HepG2 (cell line): ENCODE measurements around the gene XXYLT1. TPM values are rescaled to one million over a fixed set of nuclear protein-coding genes. Genes with fewer than 3 reads are reported as not detected.

Experiments
- ATAC-seq: fragments of 200-7000 bp; cut with Tn5 transposase; 3 replicates; pipeline ENCODE4 v1.9.1; 2020; ENCODE audit warnings: mild to moderate bottlenecking, moderate library complexity
- BruUV-seq: library from RNA; stranded (reverse); fragments of 400-500 nt; replicated peaks from 2 replicates; lab custom pipeline; 2021; lab: Mats Ljungman, UMichigan
- CTCF ChIA-PET: fragments of 300-600 bp; formaldehyde crosslinking; extraction: SDS; loops from one replicate; lab custom pipeline; 2021; ENCODE audit warnings: low total read pairs, inconsistent platforms, low intra/inter-chr PET ratio; lab: Yijun Ruan, JAX
- POLR2A ChIA-PET: fragments of 350-600 bp; sonication (Branson Sonifier 250); formaldehyde crosslinking; loops from one replicate; lab custom pipeline; 2020; ENCODE audit warnings: antibody characterized with exemption, inconsistent platforms; lab: Yijun Ruan, JAX
- DNase-seq: peaks from one replicate; pipeline ENCODE4 v3.0.0-alpha.2; 2015; ENCODE audit warnings: low spot score
- FAIRE-seq: peaks from 3 replicates; lab custom pipeline; 2011; peaks lifted over from hg19 to GRCh38; lab: Jason Lieb, UNC
- H2AFZ ChIP-seq: one replicate; pipeline ENCODE4 v1.6.1; 2011; ENCODE audit warnings: low read length, inconsistent platforms
- H3K27ac ChIP-seq: fragments of 300-600 bp; 3 replicates; pipeline ENCODE4 v1.8.0; 2011; ENCODE audit warnings: mixed run types, mild to moderate bottlenecking, mixed read lengths, low read length, inconsistent platforms; ENCODE audit not compliant: insufficient read depth; ENCODE audit errors: extremely low read length
- H3K27me3 ChIP-seq, 2 experiments: fragments of 200-600 bp in 1 of 2; 2 replicates in 1 of 2; 3 replicates in 1 of 2; pipeline versions ENCODE4 v1.6.0 to v1.8.0; 2011; ENCODE audit warnings: low read length in 2 of 2, mild to moderate bottlenecking in 2 of 2, moderate library complexity in 2 of 2, inconsistent platforms in 1 of 2; ENCODE audit not compliant: insufficient read depth in 2 of 2, control insufficient read depth in 1 of 2
- H3K36me3 ChIP-seq, 2 experiments: fragments of 200-600 bp in 1 of 2; replicated peaks in 1 of 2; 2 replicates in 1 of 2; 3 replicates in 1 of 2; pipeline versions ENCODE4 v1.5.1 to v1.8.0; 2011; ENCODE audit warnings: low read length in 2 of 2, inconsistent platforms in 1 of 2; ENCODE audit not compliant: insufficient read depth in 2 of 2, control insufficient read depth in 1 of 2
- H3K4me1 ChIP-seq: 2 replicates; pipeline ENCODE4 v1.5.1; 2012; ENCODE audit warnings: low read length, inconsistent platforms; ENCODE audit not compliant: insufficient read depth
- H3K4me2 ChIP-seq: 2 replicates; pipeline ENCODE4 v1.6.0; 2011; ENCODE audit warnings: low read depth, low read length, inconsistent platforms
- H3K4me3 ChIP-seq, 3 experiments: fragments of 200-600 bp in 1 of 3; sonication (generic), shearing (Covaris generic) in 1 of 3; replicated peaks in 1 of 3; 2 replicates each; pipeline ENCODE4 v1.5.1; 2011 to 2016; ENCODE audit warnings: low read length in 3 of 3, inconsistent platforms in 2 of 3, low read depth in 2 of 3, mild to moderate bottlenecking in 2 of 3, control low read depth in 1 of 3, mixed read lengths in 1 of 3; ENCODE audit not compliant: insufficient read depth in 1 of 3
- H3K79me2 ChIP-seq: one replicate; pipeline ENCODE4 v1.6.1; 2011; ENCODE audit warnings: low read length, inconsistent platforms; ENCODE audit not compliant: insufficient read depth
- H3K9ac ChIP-seq: 2 replicates; pipeline ENCODE4 v1.6.0; 2011; ENCODE audit warnings: mild to moderate bottlenecking, low read depth, low read length, inconsistent platforms; ENCODE audit not compliant: insufficient read depth
- H3K9me3 ChIP-seq: 2 replicates; pipeline ENCODE4 v1.5.1; 2012; ENCODE audit warnings: mild to moderate bottlenecking, low read length
- H4K20me1 ChIP-seq: 2 replicates; pipeline ENCODE4 v1.6.0; 2011; ENCODE audit warnings: inconsistent platforms, mild to moderate bottlenecking, low read length, moderate library complexity; ENCODE audit not compliant: insufficient read depth
- DPF2 ChIP-seq: sonication (generic); formaldehyde crosslinking; IDR thresholded peaks from 2 replicates; pipeline ENCODE4 v1.4.0; 2020; ENCODE audit warnings: mild to moderate bottlenecking, low read depth, missing genetic modification reagents, borderline replicate concordance
- EHMT2 ChIP-seq: fragments of 200-600 bp; sonication (generic); IDR thresholded peaks from 2 replicates; pipeline ENCODE4 v1.7.0; 2017; ENCODE audit warnings: antibody characterized with exemption, low read depth, low read length, borderline replicate concordance
- ELF3 ChIP-seq: IDR thresholded peaks from 2 replicates; pipeline ENCODE4 v1.6.1; 2016; ENCODE audit warnings: missing genetic modification reagents, missing compliant biosample characterization
- HMGXB4 ChIP-seq, 2 experiments: sonication (generic) in 1 of 2; formaldehyde crosslinking in 1 of 2; IDR thresholded peaks; 2 replicates each; pipeline versions ENCODE4 v1.4.0 to v1.6.1; 2018 to 2020; ENCODE audit warnings: missing genetic modification reagents in 2 of 2, borderline replicate concordance in 1 of 2, low read depth in 1 of 2, mild to moderate bottlenecking in 1 of 2, missing biosample characterization in 1 of 2
- MLX ChIP-seq: IDR thresholded peaks from 2 replicates; pipeline ENCODE4 v1.6.1; 2016
- RELA ChIP-seq: sonication (generic); formaldehyde crosslinking; IDR thresholded peaks from 2 replicates; pipeline ENCODE4 v1.4.0; 2020; ENCODE audit warnings: missing genetic modification reagents
- SNAPC2 ChIP-seq: sonication (generic); formaldehyde crosslinking; IDR thresholded peaks from 2 replicates; pipeline ENCODE4 v1.8.1; 2022; ENCODE audit warnings: mild to moderate bottlenecking, missing genetic modification reagents
- TAF15 ChIP-seq: fragments of 200-400 bp; formaldehyde crosslinking; IDR thresholded peaks from one replicate; pipeline ENCODE4 v1.6.1; 2018; ENCODE audit warnings: mild to moderate bottlenecking, low read depth, low read length; ENCODE audit not compliant: poor library complexity, severe bottlenecking
- TBX3 ChIP-seq: fragments of 450-650 bp; IDR thresholded peaks from 2 replicates; pipeline ENCODE4 v1.6.1; 2017; ENCODE audit warnings: antibody characterized with exemption, mild to moderate bottlenecking, inconsistent platforms, borderline replicate concordance
- ZMYM2 ChIP-seq: sonication (generic); formaldehyde crosslinking; IDR thresholded peaks from 2 replicates; pipeline ENCODE4 v1.8.0; 2022; ENCODE audit warnings: mild to moderate bottlenecking, missing genetic modification reagents
- ZNF207 ChIP-seq: fragments of 450-650 bp; IDR thresholded peaks from 2 replicates; pipeline ENCODE4 v1.6.1; 2016; ENCODE audit warnings: antibody characterized with exemption, borderline replicate concordance
- ZNF260 ChIP-seq: sonication (generic); formaldehyde crosslinking; IDR thresholded peaks from 2 replicates; pipeline ENCODE4 v1.4.0; 2020; ENCODE audit warnings: missing genetic modification reagents, low read depth, mild to moderate bottlenecking, borderline replicate concordance
- ZNF687 ChIP-seq: sonication (generic); formaldehyde crosslinking; IDR thresholded peaks from 2 replicates; pipeline ENCODE4 v1.5.1; 2020; ENCODE audit warnings: mild to moderate bottlenecking, missing genetic modification reagents, moderate library complexity
- ZSCAN29 ChIP-seq: sonication (generic); formaldehyde crosslinking; conservative IDR thresholded peaks from 2 replicates; pipeline ENCODE4 v1.4.0; 2020; ENCODE audit warnings: mild to moderate bottlenecking, missing genetic modification reagents
- WGBS: methylation state at CpG from one replicate; pipeline ENCODE4 v1.1.6; 2017; ENCODE audit warnings: low lambda C conversion rate; 5-methylcytosine and 5-hydroxymethylcytosine counted together
- in situ Hi-C: cut with HindIII; loops from 2 replicates; pipeline ENCODE4 v1.10.0; 2017; ENCODE audit warnings: low pct_unique_long_range_greater_than_20kb; ENCODE audit not compliant: extremely low pct_ligation_motif_present
- intact Hi-C: fragments of 100-400 bp; cut with micrococcal nuclease; formaldehyde crosslinking; loops from one replicate; pipeline ENCODE4 v1.10.0; 2022; ENCODE audit not compliant: unreplicated experiment
- polyA plus RNA-seq, 8 experiments: library from polyadenylated mRNA; depleted of rRNA in 3 of 8; stranded (reverse) in 7 of 8; unstranded in 1 of 8; fragments of >200 nt; fragmentation: Illumina TruSeq in 4 of 8; extraction: Trizol in 4 of 8; gene quantifications; 2 replicates each; pipeline versions ENCODE4 v1.2.1 to v1.2.3, GENCODE V29; 2011 to 2016; ENCODE audit warnings: low read depth in 4 of 8, missing spikeins in 1 of 8, mixed read lengths in 1 of 8; ENCODE audit not compliant: insufficient read depth in 1 of 8
- total RNA-seq, 5 experiments: library from RNA; depleted of rRNA; stranded (reverse); fragments of >200 nt; fragmentation: Illumina TruSeq; extraction: Trizol; gene quantifications; 2 replicates each; pipeline ENCODE4 v1.2.3, GENCODE V29; 2016; ENCODE audit warnings: low read depth in 1 of 5

XXYLT1 gene
- total and polyA plus RNA-seq, 2 of the 13 experiments (the other 11 are each of a cell fraction or from before 2014, with no cell fraction given), result 17.7 to 19.0 TPM

- peak; percentile 79 for TF ChIP-seq ZNF687 (CRISPR knock-in tag)
- 0 out of 2 replicates have a peak, but pooled peaks have one; percentile 43 for TF ChIP-seq ZSCAN29 (CRISPR knock-in tag)
- TF ChIP-seq ZMYM2, result peak; percentile 70; the same call in 1 of the 2 replicates
Observed at GRCh38 chr3:195168009-195168762, 102.8 kb downstream of the XXYLT1 start (continued).

- peak overlapping the region; percentile 100 for H3K27ac ChIP-seq
- H3K4me1 ChIP-seq, result peaks cover 86% of the 10 kb centered on the region
- H3K4me2 ChIP-seq, result peak overlapping the region; percentile 77
- no peaks in the 10 kb centered on the region for H3K27me3 ChIP-seq
- peaks cover 3% of the 10 kb centered on the region for H3K79me2 ChIP-seq
- H2AFZ ChIP-seq, result no peak overlapping the region
- H3K36me3 ChIP-seq, result no peaks in the 10 kb centered on the region
- FAIRE-seq (peak; percentile 89), DNase-seq (peak; percentile 97), ATAC-seq (peak; percentile 53)
- peak overlapping the region in 1 of 3 experiments; percentile 51; a peak in 1 of 6 replicates for H3K4me3 ChIP-seq
- H4K20me1 ChIP-seq, result no peaks in the 10 kb centered on the region
- ChIA-PET CTCF (no interaction called here), POLR2A (interaction anchor here (0.7 to 1.0 kb wide), 4 partner anchors 11 to 493 kb away, joined by 3 to 5 read pairs (median 3); partner anchors contain the start of gene LSG1)
- no TSS peak for BruUV-seq
- no peaks in the 10 kb centered on the region for H3K9me3 ChIP-seq
- peak overlapping the region; percentile 85 for H3K9ac ChIP-seq
- 13% methylated on average over 1 of the region's 1 CpG for WGBS
- intact Hi-C loops, result loop anchor here (1.0 to 5.0 kb wide), 4 partner anchors 13 to 483 kb away; no protein-coding TSS in a partner anchor
- in situ Hi-C loops, result no loop called here
- TF ChIP-seq ZNF207 (no peak), HMGXB4 (CRISPR knock-in tag; IDR thresholded peaks at IDR 0.05; ENCODE audit: borderline replicate concordance in 1 of 2, low read depth in 1 of 2) (0 out of 4 replicates have a peak, but pooled peaks of 1 of the 2 experiments have one; percentile 8), TBX3 (no peak), MLX (CRISPR knock-in tag) (peak; percentile 85), EHMT2 (no peak), ZNF260 (CRISPR knock-in tag) (no peak), ELF3 (CRISPR knock-in tag) (peak; percentile 74), TAF15 (no peak), SNAPC2 (CRISPR knock-in tag) (0 out of 2 replicates have a peak, but pooled peaks have one; percentile 88), RELA (CRISPR knock-in tag) (peak; percentile 85; the same call in 1 of the 2 replicates), DPF2 (peak; percentile 77)
Observed at GRCh38 chr3:195165790-195166189, 105.2 kb downstream of the XXYLT1 start.
